Fibroblast of skin of back (primary cell): Measurements from ENCODE around the gene CES1. TPM values are rescaled to one million over a fixed set of nuclear protein-coding genes. Genes with fewer than 3 reads are reported as not detected.
"Not testable (repeated sequence)": the region's sequence is repeated elsewhere in the genome, so short reads cannot be mapped to it uniquely, and the experiment has no call there.

Source experiments
- DNase-seq: peaks from one replicate; pipeline ENCODE4 v3.0.0-alpha.2; 2013
- polyA plus RNA-seq, 2 experiments: library from polyadenylated mRNA; unstranded; fragments of 120-200 nt; gene quantifications; one replicate each; pipeline ENCODE4 v1.2.1, GENCODE V29; 2013; ENCODE audit not compliant: insufficient read length in 2 of 2

CES1 gene
- 0.44 TPM for polyA plus RNA-seq (2013, experiment 1 of 2; ENCODE audit: insufficient read length)
- 0.23 TPM for polyA plus RNA-seq (2013, experiment 2 of 2; ENCODE audit: insufficient read length)

- no peak for DNase-seq
Measured at GRCh38 chr16:55832773-55833691, at the start of gene CES1. Gene CES1 (minus strand): TSS chr16:55833096. CDS start chr16:55833055, 41 bp downstream.

DNA sequence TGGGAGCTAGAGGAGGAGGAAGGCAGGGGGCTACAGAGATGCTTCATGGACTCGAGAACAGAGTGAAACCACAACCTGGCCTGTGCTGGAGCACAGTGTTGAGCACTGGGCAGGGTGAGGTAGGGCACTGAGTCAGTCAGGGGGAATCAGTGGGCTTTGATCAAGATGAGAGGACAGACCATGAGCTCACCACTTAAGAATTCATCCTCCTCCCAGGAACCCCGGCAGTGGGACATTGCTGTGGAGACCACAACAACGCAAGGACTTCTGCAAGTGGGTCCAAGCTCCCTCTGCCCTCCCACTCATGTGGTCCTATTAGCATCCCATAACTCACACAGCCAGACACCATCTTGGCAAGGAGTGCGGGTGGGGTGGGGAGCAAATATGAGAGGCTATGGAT, 44.0 kb upstream of the CES1 start:
- peak; percentile 1 for DNase-seq

GRCh38 chr16:55875273-55875672, 42.4 kb upstream of the CES1 start, which contains the start of gene CES5A:
Gene CES5A (minus strand): TSS chr16:55875373. CDS start chr16:55875221, 152 bp downstream.
- no peak for DNase-seq

DNA sequence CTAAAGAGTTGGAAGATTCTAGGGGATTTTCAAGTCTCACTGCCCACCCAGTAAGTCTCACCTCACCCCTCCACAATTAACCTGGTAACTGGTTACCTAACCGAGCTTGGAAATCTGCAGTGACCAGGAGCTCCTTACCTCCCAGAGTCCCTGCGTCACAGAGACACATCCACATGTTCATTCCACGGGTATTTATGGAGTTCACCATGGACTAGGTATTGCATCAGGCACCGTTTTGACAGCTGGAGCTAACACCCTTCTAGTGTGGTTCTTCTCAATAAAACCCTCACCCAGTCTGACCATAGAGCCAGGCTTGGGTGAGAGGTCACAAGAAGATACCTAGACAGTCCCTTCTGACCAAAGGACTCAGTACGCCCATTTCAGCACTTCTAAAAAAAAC, 40.2 kb upstream of the CES1 start:
- DNase-seq = no peak

DNA sequence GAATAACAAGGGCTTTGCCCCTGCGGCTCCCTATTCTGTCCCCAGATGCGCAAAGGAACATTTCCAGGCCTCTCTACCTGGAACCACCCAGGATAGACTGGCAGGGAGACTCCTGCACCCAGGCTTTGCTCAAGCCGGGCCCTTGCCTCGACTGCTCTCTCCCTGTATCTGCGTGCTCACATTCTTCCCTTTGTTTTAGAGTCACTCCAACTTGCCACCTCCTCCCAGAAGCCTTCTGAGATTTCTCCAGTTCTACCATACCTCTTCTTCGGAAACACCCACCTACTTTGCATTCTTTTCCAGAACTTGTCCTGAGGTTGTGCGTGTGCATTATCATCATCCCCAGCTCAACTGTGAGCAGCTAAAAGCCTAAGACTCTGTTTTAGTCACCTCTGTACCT, 39.2 kb upstream of the CES1 start:
- DNase-seq = no peak

GRCh38 chr16:55871411-55872038, 38.6 kb upstream of the CES1 start:
- no peak for DNase-seq

GRCh38 chr16:55868980-55869379, 36.1 kb upstream of the CES1 start:
- no peak for DNase-seq

GRCh38 chr16:55868137-55868536, 35.2 kb upstream of the CES1 start:
- DNase-seq = no peak

- DNase-seq = no peak
Measured at GRCh38 chr16:55861288-55861687, 28.4 kb upstream of the CES1 start.

DNA sequence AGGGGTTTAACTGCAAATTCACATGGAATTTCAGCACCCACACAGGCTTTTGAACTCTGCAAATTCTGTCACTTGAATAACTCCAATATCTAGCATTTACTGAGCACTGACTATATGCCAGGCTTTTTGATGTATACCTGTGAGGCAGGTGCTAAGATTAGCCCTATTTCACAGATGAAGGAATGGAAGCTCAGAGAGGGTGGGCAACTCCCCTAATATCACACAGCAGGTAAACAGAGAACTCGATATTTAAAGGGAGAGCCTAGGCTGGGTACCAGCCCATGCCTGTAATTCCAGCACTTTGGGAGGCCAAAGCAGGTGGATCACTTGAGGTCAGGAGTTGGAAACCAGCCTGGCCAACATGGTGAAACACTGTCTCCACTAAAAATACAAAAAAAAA, 24.8 kb upstream of the CES1 start:
- not testable (repeated sequence) for DNase-seq

DNA sequence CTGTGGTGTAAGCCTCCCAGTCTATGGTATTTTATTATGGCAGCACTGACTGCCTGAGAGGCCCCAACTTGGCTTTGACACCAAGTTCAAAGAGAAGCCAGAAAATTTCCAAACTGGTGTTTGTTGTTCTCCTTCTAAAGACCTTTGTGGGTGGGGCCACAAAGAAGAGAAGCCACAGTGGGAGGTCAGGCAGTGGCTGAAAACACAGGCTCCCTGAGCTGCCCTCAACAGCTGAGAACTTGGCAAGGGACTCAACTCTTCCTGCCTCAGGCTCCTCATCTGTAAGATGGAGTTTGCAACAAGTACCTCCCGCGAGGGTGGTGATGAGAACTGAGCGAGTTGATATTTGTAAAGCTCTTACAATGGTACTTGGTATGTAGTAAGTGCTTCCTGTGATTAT, 24.1 kb upstream of the CES1 start:
- no peak for DNase-seq

GRCh38 chr16:55853114-55853513, 20.2 kb upstream of the CES1 start:
- peak; percentile 12 for DNase-seq

GRCh38 chr16:55849536-55849935, 16.6 kb upstream of the CES1 start:
- no peak for DNase-seq

DNA sequence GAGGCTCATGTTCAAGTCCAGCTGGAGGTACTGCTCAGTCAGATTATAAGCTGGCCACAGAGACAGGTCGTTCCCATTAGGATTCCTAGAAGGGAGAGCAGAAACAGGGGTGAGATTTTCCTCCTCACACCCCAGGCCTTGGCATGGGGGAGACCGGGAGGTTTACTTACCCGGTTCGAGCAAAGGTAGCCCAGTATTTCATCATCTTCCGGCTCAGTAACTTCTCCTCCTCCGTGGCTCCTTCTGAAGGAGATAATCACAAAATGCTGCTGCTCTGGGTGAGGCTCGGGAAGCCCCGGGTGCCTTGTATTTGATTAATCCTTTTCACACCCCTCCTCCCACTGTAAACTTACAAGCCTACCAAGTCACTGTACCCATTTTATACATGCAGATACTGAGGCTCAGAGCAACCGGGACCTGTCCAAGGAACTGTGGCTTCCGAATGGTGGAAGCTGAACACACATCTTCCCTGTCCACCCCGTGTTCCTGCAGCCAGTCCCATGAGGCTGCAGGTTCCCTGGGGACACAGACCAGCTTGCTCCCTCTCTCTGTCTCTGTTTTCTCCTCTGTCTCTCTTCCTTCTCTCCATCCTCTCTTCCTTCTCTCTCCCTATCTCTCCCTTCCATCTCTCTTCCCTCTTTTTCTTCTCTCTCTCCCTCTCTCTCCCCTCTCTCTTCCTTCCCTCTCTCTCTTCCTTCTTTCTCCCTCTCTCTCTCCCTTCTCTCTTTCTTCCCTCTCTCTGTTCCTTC, 13.9 kb upstream of the CES1 start:
- DNase-seq = no peak

- DNase-seq = no peak
Measured at GRCh38 chr16:55843105-55843395, 10.2 kb upstream of the CES1 start.

DNA sequence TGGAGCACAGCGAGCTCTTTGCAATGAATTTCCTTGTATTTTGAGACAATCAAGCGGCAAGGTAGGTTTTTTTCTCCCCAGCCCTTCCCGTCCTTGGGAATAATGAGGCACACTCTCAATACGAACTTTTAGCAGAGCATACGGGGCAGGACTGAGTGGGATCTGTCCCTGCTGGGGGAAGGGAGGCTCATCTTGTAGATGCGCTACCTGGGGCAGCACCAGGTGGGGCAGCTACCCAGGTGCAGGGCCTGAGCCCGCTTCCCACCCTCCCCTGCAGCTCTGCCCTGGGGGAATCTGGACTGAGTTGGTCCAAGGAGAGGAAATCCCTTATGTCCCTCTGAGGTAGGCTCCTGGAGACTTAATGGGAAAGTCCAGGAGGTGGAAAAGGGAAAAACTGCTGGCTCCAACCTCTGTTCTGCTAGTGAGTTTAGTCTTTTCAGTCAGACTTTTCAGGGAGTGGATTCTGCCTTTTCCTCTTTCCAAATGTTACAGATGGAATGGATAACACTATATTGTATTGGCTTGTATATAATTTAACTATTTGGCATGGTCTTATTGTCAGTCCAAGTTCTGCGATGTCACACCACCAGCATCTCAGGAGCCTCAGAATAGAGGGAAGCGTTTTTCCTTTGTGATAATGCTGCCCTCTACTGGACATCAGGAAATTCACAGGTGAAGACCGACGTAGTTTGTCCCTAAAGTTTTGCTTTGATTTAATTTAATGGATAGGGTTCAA, 9.6 kb upstream of the CES1 start:
- DNase-seq = peak; percentile 44

DNA sequence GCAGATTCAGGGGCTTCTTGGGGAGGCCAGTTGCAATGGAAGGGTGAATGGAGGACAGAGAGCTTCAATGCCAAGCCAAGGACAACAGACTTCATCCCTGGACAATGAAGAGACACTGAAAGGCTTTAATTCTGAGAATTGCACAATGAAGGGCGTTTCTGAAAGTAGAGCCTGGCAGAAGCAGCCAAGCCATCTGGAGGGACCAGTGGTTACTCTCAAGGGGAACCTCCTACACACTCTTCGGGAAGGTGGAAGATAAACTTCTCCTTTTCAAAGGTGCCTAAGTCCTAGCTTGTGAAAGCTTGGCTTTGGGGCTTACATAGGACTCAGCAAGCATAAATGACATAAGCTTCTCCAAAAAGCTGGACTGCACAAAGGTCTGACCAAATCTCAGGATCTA, 6.2 kb upstream of the CES1 start:
- no peak for DNase-seq

- DNase-seq = no peak
Measured at GRCh38 chr16:55836158-55836611, 3.3 kb upstream of the CES1 start.

- DNase-seq = no peak
Measured at GRCh38 chr16:55835581-55835980, 2.7 kb upstream of the CES1 start.

DNA sequence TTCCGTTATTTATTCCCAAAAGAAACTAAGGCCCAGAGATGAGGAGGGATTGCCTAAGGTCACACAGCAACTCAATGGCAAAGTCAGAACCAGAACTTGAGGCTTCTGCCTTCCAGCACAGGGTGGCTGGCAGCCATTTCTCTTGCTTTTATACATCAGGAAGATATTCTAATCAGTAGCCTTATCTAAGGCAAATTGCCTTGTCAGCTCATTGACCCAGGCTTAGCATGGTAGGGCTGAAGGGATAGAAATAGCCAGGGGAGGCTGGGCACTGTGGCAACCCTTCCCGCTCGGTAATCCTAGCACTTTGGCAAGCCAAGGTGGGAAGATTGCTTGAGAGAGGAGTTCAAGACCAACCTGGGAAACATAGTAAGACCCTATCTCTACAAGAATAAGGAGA, 2.3 kb upstream of the CES1 start:
- DNase-seq = not testable (repeated sequence)

GRCh38 chr16:55834049-55834448, 1.2 kb upstream of the CES1 start:
- DNase-seq = no peak

DNA sequence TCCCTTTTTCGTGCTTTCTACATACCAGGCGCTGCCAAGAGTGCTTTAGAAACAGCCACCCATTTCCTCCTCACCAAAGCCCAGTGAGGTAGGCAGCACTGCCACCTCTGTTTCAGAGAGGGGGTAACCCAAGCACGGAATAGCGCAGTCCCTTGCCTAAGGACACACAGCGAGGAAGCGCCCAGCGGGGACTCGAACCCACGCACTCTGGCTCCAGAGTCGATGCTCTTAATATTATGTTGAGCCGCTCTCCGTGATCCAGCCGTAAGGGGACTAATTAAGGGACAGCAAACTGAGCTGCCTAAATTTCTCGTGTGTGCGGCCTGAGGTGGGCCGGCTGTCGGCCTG, 497 bp downstream of the CES1 start:
- no peak for DNase-seq
